Heart left ventricle (tissue), 13 donors: ENCODE results near the gene SNX25.

Experiments
- CTCF ChIP-seq, 12 donors: fragments of 200-600 bp; sonication (generic) in 4 of 12; IDR thresholded peaks; one replicate each; pipeline versions ENCODE4 v1.5.0 to v1.8.0; 2018 to 2022; ENCODE audit warnings: antibody characterized with exemption in 12 of 12, mild to moderate bottlenecking in 5 of 12
- POLR2A ChIP-seq, 2 donors: fragments of 450-650 bp; IDR thresholded peaks; one replicate each; pipeline ENCODE4 v1.6.1; 2017; ENCODE audit warnings: antibody characterized with exemption in 2 of 2, mild to moderate bottlenecking in 2 of 2, moderate library complexity in 2 of 2
- donor health status: ischemic (EF 13 %, LVEDD 7.1; RV severe dilation, severe dysfunction).
- donor health status: DM: no; HTN: yes; CAD: no.
- donor health status: DM: no; HTN: no; CAD: no.
- donor health status: ischemic (EF 25% LVEDD 6.9; RV normal size, moderate dysfunction).
- donor health status: ischemic (EF 25% LVEDD 5.7; RV mildly dilated, moderate dysfunction).
- donor health status: ischemic (EF 35%, LVEDD 5.7; RV mildly dilated, moderate dysfunction).
- donor health status: nonischemic (EF 11% LVEDD 7.7; RV severe dilation, severe dysfunction).
- donor health status: DM: yes; HTN: yes; CAD: no.
- donor health status: PGD.
- donor health status: ischemic (EF 29% LVEDD 5.4; RV normal size, mild dysfunction).
- donor health status: nonischemic (EF 23%, LVEDD 6.1; RV moderate dilation, normal function).

DNA sequence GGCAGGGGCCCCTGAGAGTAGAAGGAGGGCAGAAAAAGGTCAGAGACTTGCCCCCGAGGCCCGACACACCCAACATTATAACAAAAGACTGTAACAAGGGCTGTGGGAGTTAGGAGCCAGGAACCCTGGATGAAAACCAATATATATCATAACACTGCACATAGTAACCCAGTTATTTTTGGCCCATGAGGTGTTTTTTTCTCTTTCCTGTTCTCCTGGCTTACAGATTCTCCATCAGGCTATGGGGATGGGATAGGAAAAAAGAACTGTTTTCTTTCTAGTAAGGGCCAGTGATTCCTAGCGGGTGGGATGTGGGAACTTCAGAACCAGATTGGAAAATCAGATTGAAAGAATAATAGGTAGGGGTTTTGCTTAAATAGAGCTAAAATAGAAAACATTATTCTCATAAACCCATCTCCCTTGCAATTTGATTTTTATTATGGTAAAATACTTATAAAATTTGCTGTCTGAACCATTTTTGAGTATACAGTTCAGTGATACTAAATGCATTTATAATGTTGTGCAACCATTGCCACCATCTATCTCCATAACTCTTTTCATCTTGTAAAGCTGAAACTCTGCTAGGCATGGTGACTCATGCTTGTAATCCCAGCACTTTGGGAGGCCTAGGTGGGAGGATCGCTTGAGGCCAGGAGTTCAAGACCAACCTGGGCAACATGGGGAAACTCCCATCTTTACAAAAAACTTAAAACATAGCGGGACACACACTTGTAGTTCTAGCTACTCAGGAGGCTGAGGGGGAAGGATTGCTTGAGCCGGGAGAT, 33.5 kb downstream of the SNX25 start:
- TF ChIP-seq CTCF (IDR thresholded peaks at IDR 0.05) (no peak), POLR2A (IDR thresholded peaks at IDR 0.05) (no peak)
